H1 (cell line): ENCODE data around the gene PRKN. TPM values are rescaled to one million over a fixed set of nuclear protein-coding genes. Genes with fewer than 3 reads are reported as not detected.

Experiments used
- KDM4A ChIP-seq: IDR thresholded peaks from one replicate; pipeline ENCODE4 v1.7.1; 2012; ENCODE audit warnings: low read depth, mild to moderate bottlenecking, moderate library complexity, low read length, inconsistent platforms; ENCODE audit not compliant: severe bottlenecking
- polyA plus RNA-seq, 7 experiments: library from polyadenylated mRNA; depleted of rRNA in 3 of 7; stranded (reverse) in 5 of 7; unstranded in 2 of 7; fragments of >200 nt in 5 of 7; fragments of 200-250 nt in 2 of 7; gene quantifications; 1 replicate in 5 of 7; 2 replicates in 1 of 7; 4 replicates in 1 of 7; pipeline versions ENCODE4 v1.2.1 to v1.2.3, GENCODE V29; 2011 to 2013; ENCODE audit warnings: missing spikeins in 2 of 7, mixed read lengths in 2 of 7
- total RNA-seq: library from RNA; stranded (reverse); fragmentation: NEBNext Ultra II Directional; extraction: Animal tissue kit (Norgen Biotek cat#: 25700); gene quantifications from 2 replicates; pipeline ENCODE4 v1.2.1, GENCODE V29; 2021

The PRKN gene
- total and polyA plus RNA-seq, 2 of the 8 experiments (the other 6 are each of a cell fraction or from before 2014, with no cell fraction given): 0.13 to 0.29 TPM

- no peak for TF ChIP-seq KDM4A
Observed at GRCh38 chr6:161837854-161838253, 889.7 kb downstream of the PRKN start (continued).
